WTC11 (cell line): ENCODE results near the gene ABCB6. TPM values are rescaled to one million over a fixed set of nuclear protein-coding genes. Genes with fewer than 3 reads are reported as not detected.

ENCODE experiments used
- ATAC-seq: fragments of 200-7000 bp; cut with Tn5 transposase; 2 replicates; pipeline ENCODE4 v1.10.0; 2021; ENCODE audit warnings: mild to moderate bottlenecking, moderate library complexity
- CTCF ChIA-PET: fragments of 300-600 bp; sonication (Branson Sonifier 250); formaldehyde crosslinking; loops from one replicate; lab custom pipeline; 2021; ENCODE audit warnings: antibody characterized with exemption; lab: Charles Lee
- POLR2A ChIA-PET: fragments of 350-600 bp; sonication (Branson Sonifier 250); formaldehyde crosslinking; loops from one replicate; lab custom pipeline; 2021; ENCODE audit warnings: antibody characterized with exemption; lab: Charles Lee
- DNase-seq: peaks from one replicate; pipeline ENCODE4 v3.0.0; 2021; ENCODE audit warnings: low spot score
- H3K27ac Mint-ChIP-seq: 2 replicates; pipeline ENCODE4 v1.8.0; 2021; ENCODE audit warnings: mixed read lengths
- H3K27me3 Mint-ChIP-seq: 2 replicates; pipeline ENCODE4 v1.8.0; 2021; ENCODE audit warnings: low read depth, mild to moderate bottlenecking, moderate library complexity, mixed read lengths
- H3K36me3 Mint-ChIP-seq: 2 replicates; pipeline ENCODE4 v1.8.0; 2021; ENCODE audit warnings: mixed read lengths
- H3K4me1 Mint-ChIP-seq: 2 replicates; pipeline ENCODE4 v1.8.0; 2022; ENCODE audit warnings: mixed read lengths
- H3K4me3 Mint-ChIP-seq: 2 replicates; pipeline ENCODE4 v1.8.0; 2021; ENCODE audit warnings: mild to moderate bottlenecking, moderate library complexity, mixed read lengths
- H3K9me3 Mint-ChIP-seq: 2 replicates; pipeline ENCODE4 v1.8.0; 2021; ENCODE audit warnings: mixed read lengths
- CBFB ChIP-seq: sonication (generic); formaldehyde crosslinking; IDR thresholded peaks from 2 replicates; pipeline ENCODE4 v1.8.1; 2022; ENCODE audit warnings: mild to moderate bottlenecking, low read depth, missing genetic modification reagents
- CREB1 ChIP-seq: sonication (generic); formaldehyde crosslinking; IDR thresholded peaks from 2 replicates; pipeline ENCODE4 v1.8.0; 2023; ENCODE audit warnings: mild to moderate bottlenecking, missing genetic modification reagents
- ELF4 ChIP-seq: sonication (generic); formaldehyde crosslinking; IDR thresholded peaks from 2 replicates; pipeline ENCODE4 v1.8.1; 2022; ENCODE audit warnings: low read depth, mild to moderate bottlenecking, moderate library complexity, missing genetic modification reagents
- GABPB1 ChIP-seq: sonication (generic); formaldehyde crosslinking; IDR thresholded peaks from 2 replicates; pipeline ENCODE4 v1.8.1; 2023; ENCODE audit warnings: mild to moderate bottlenecking, missing genetic modification reagents
- IRF2 ChIP-seq: sonication (generic); formaldehyde crosslinking; IDR thresholded peaks from 2 replicates; pipeline ENCODE4 v1.8.0; 2022; ENCODE audit warnings: low read depth, missing genetic modification reagents, borderline replicate concordance
- MXD4 ChIP-seq: fragments of 250-450 bp; sonication (Bioruptor Pico); IDR thresholded peaks from 2 replicates; pipeline ENCODE4 v1.8.0; 2021; ENCODE audit warnings: mild to moderate bottlenecking, moderate library complexity, borderline replicate concordance
- OVOL2 ChIP-seq: fragments of 250-450 bp; sonication (Bioruptor Pico); IDR thresholded peaks from 2 replicates; pipeline ENCODE4 v1.9.0; 2021; ENCODE audit warnings: mild to moderate bottlenecking, borderline replicate concordance
- PRRX2 ChIP-seq: fragments of 250-450 bp; sonication (Bioruptor Pico); IDR thresholded peaks from 2 replicates; pipeline ENCODE4 v1.8.0; 2021; ENCODE audit warnings: mild to moderate bottlenecking
- TP53 ChIP-seq: sonication (generic); formaldehyde crosslinking; IDR thresholded peaks from 2 replicates; pipeline ENCODE4 v1.8.1; 2023; ENCODE audit warnings: mild to moderate bottlenecking, missing genetic modification reagents
- ZNF219 ChIP-seq: sonication (generic); formaldehyde crosslinking; IDR thresholded peaks from 2 replicates; pipeline ENCODE4 v1.8.0; 2023; ENCODE audit warnings: missing genetic modification reagents, mild to moderate bottlenecking, borderline replicate concordance
- ZNF232 ChIP-seq: sonication (generic); formaldehyde crosslinking; IDR thresholded peaks from 2 replicates; pipeline ENCODE4 v1.8.0; 2022; ENCODE audit warnings: mild to moderate bottlenecking, missing genetic modification reagents
- ZNF317 ChIP-seq: sonication (generic); formaldehyde crosslinking; IDR thresholded peaks from 2 replicates; pipeline ENCODE4 v1.8.1; 2023; ENCODE audit warnings: low read depth, mild to moderate bottlenecking, moderate library complexity, missing genetic modification reagents, borderline replicate concordance
- total RNA-seq: library from RNA; stranded (reverse); gene quantifications from 3 replicates; pipeline ENCODE4 v1.2.3, GENCODE V29; 2021
- TF ChIP-seq, protein P1 (sequence below): fragments of 250-450 bp; sonication (Bioruptor Pico); IDR thresholded peaks from 2 replicates; pipeline ENCODE4 v1.9.0; 2021; ENCODE audit warnings: mild to moderate bottlenecking, borderline replicate concordance
- TF ChIP-seq, protein P2 (sequence below): sonication (generic); formaldehyde crosslinking; IDR thresholded peaks from 2 replicates; pipeline ENCODE4 v1.8.1; 2023; ENCODE audit warnings: mild to moderate bottlenecking, missing genetic modification reagents
- TF ChIP-seq, protein P3 (sequence below): sonication (generic); formaldehyde crosslinking; IDR thresholded peaks from 2 replicates; pipeline ENCODE4 v1.8.1; 2023; ENCODE audit warnings: mild to moderate bottlenecking, moderate library complexity, missing genetic modification reagents
- TF ChIP-seq, protein P4 (sequence below): fragments of 250-450 bp; sonication (Bioruptor Pico); IDR thresholded peaks from 2 replicates; pipeline ENCODE4 v1.8.0; 2021; ENCODE audit warnings: mild to moderate bottlenecking
- TF ChIP-seq, protein P5 (sequence below): sonication (generic); formaldehyde crosslinking; IDR thresholded peaks from 2 replicates; pipeline ENCODE4 v1.8.0; 2023; ENCODE audit warnings: missing genetic modification reagents, mild to moderate bottlenecking, borderline replicate concordance
- TF ChIP-seq, protein P6 (sequence below): sonication (generic); formaldehyde crosslinking; IDR thresholded peaks from 2 replicates; pipeline ENCODE4 v1.8.1; 2023; ENCODE audit warnings: mild to moderate bottlenecking, missing genetic modification reagents, borderline replicate concordance
- TF ChIP-seq, protein P7 (sequence below): sonication (generic); formaldehyde crosslinking; IDR thresholded peaks from 2 replicates; pipeline ENCODE4 v1.8.0; 2022; ENCODE audit warnings: mild to moderate bottlenecking, missing genetic modification reagents

Gene ABCB6
- total RNA-seq, 1 experiment from 2014 or later: 44.8 TPM

DNA sequence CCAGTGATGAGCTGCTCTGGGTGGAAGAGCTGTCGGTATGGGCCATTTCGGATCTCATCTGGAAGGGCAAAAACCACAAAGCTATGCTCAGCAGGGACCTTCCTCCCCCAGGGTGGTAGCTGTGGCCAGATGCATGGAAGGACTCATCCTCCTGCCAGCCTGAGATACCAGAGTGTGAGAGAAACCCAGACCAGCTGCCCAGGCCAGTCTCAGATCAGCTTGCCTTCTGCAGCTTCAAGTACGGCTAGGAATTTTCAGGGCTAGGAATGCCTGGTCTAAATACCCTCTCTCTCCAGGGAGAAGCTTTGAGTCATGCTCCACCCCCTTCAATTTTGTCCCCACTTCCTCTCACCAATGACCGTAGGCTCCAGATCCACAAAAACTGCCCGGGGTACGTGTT, 32.9 kb upstream of the ABCB6 start:
- TF ChIP-seq TP53 (CRISPR knock-in tag) (no peak), CREB1 (CRISPR knock-in tag) (no peak), PRRX2 (CRISPR knock-in tag) (no peak), GABPB1 (CRISPR knock-in tag) (no peak), CBFB (CRISPR knock-in tag) (no peak), MXD4 (CRISPR knock-in tag) (no peak), ZNF232 (CRISPR knock-in tag) (no peak), IRF2 (CRISPR knock-in tag) (no peak), ZNF317 (no peak), ZNF219 (CRISPR knock-in tag) (no peak), OVOL2 (CRISPR knock-in tag) (no peak), ELF4 (CRISPR knock-in tag) (no peak)
- TF ChIP-seq, protein P1, sequence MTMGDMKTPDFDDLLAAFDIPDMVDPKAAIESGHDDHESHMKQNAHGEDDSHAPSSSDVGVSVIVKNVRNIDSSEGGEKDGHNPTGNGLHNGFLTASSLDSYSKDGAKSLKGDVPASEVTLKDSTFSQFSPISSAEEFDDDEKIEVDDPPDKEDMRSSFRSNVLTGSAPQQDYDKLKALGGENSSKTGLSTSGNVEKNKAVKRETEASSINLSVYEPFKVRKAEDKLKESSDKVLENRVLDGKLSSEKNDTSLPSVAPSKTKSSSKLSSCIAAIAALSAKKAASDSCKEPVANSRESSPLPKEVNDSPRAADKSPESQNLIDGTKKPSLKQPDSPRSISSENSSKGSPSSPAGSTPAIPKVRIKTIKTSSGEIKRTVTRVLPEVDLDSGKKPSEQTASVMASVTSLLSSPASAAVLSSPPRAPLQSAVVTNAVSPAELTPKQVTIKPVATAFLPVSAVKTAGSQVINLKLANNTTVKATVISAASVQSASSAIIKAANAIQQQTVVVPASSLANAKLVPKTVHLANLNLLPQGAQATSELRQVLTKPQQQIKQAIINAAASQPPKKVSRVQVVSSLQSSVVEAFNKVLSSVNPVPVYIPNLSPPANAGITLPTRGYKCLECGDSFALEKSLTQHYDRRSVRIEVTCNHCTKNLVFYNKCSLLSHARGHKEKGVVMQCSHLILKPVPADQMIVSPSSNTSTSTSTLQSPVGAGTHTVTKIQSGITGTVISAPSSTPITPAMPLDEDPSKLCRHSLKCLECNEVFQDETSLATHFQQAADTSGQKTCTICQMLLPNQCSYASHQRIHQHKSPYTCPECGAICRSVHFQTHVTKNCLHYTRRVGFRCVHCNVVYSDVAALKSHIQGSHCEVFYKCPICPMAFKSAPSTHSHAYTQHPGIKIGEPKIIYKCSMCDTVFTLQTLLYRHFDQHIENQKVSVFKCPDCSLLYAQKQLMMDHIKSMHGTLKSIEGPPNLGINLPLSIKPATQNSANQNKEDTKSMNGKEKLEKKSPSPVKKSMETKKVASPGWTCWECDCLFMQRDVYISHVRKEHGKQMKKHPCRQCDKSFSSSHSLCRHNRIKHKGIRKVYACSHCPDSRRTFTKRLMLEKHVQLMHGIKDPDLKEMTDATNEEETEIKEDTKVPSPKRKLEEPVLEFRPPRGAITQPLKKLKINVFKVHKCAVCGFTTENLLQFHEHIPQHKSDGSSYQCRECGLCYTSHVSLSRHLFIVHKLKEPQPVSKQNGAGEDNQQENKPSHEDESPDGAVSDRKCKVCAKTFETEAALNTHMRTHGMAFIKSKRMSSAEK (CRISPR knock-in tag): no peak
- TF ChIP-seq, protein P2, sequence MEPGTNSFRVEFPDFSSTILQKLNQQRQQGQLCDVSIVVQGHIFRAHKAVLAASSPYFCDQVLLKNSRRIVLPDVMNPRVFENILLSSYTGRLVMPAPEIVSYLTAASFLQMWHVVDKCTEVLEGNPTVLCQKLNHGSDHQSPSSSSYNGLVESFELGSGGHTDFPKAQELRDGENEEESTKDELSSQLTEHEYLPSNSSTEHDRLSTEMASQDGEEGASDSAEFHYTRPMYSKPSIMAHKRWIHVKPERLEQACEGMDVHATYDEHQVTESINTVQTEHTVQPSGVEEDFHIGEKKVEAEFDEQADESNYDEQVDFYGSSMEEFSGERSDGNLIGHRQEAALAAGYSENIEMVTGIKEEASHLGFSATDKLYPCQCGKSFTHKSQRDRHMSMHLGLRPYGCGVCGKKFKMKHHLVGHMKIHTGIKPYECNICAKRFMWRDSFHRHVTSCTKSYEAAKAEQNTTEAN: no peak
- TF ChIP-seq, protein P3, sequence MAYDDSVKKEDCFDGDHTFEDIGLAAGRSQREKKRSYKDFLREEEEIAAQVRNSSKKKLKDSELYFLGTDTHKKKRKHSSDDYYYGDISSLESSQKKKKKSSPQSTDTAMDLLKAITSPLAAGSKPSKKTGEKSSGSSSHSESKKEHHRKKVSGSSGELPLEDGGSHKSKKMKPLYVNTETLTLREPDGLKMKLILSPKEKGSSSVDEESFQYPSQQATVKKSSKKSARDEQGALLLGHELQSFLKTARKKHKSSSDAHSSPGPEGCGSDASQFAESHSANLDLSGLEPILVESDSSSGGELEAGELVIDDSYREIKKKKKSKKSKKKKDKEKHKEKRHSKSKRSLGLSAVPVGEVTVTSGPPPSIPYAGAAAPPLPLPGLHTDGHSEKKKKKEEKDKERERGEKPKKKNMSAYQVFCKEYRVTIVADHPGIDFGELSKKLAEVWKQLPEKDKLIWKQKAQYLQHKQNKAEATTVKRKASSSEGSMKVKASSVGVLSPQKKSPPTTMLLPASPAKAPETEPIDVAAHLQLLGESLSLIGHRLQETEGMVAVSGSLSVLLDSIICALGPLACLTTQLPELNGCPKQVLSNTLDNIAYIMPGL (CRISPR knock-in tag): no peak
- TF ChIP-seq, protein P4, sequence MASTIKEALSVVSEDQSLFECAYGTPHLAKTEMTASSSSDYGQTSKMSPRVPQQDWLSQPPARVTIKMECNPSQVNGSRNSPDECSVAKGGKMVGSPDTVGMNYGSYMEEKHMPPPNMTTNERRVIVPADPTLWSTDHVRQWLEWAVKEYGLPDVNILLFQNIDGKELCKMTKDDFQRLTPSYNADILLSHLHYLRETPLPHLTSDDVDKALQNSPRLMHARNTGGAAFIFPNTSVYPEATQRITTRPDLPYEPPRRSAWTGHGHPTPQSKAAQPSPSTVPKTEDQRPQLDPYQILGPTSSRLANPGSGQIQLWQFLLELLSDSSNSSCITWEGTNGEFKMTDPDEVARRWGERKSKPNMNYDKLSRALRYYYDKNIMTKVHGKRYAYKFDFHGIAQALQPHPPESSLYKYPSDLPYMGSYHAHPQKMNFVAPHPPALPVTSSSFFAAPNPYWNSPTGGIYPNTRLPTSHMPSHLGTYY (CRISPR knock-in tag): no peak
- TF ChIP-seq, protein P5, sequence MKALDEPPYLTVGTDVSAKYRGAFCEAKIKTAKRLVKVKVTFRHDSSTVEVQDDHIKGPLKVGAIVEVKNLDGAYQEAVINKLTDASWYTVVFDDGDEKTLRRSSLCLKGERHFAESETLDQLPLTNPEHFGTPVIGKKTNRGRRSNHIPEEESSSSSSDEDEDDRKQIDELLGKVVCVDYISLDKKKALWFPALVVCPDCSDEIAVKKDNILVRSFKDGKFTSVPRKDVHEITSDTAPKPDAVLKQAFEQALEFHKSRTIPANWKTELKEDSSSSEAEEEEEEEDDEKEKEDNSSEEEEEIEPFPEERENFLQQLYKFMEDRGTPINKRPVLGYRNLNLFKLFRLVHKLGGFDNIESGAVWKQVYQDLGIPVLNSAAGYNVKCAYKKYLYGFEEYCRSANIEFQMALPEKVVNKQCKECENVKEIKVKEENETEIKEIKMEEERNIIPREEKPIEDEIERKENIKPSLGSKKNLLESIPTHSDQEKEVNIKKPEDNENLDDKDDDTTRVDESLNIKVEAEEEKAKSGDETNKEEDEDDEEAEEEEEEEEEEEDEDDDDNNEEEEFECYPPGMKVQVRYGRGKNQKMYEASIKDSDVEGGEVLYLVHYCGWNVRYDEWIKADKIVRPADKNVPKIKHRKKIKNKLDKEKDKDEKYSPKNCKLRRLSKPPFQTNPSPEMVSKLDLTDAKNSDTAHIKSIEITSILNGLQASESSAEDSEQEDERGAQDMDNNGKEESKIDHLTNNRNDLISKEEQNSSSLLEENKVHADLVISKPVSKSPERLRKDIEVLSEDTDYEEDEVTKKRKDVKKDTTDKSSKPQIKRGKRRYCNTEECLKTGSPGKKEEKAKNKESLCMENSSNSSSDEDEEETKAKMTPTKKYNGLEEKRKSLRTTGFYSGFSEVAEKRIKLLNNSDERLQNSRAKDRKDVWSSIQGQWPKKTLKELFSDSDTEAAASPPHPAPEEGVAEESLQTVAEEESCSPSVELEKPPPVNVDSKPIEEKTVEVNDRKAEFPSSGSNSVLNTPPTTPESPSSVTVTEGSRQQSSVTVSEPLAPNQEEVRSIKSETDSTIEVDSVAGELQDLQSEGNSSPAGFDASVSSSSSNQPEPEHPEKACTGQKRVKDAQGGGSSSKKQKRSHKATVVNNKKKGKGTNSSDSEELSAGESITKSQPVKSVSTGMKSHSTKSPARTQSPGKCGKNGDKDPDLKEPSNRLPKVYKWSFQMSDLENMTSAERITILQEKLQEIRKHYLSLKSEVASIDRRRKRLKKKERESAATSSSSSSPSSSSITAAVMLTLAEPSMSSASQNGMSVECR (CRISPR knock-in tag): no peak
- TF ChIP-seq, protein P6, sequence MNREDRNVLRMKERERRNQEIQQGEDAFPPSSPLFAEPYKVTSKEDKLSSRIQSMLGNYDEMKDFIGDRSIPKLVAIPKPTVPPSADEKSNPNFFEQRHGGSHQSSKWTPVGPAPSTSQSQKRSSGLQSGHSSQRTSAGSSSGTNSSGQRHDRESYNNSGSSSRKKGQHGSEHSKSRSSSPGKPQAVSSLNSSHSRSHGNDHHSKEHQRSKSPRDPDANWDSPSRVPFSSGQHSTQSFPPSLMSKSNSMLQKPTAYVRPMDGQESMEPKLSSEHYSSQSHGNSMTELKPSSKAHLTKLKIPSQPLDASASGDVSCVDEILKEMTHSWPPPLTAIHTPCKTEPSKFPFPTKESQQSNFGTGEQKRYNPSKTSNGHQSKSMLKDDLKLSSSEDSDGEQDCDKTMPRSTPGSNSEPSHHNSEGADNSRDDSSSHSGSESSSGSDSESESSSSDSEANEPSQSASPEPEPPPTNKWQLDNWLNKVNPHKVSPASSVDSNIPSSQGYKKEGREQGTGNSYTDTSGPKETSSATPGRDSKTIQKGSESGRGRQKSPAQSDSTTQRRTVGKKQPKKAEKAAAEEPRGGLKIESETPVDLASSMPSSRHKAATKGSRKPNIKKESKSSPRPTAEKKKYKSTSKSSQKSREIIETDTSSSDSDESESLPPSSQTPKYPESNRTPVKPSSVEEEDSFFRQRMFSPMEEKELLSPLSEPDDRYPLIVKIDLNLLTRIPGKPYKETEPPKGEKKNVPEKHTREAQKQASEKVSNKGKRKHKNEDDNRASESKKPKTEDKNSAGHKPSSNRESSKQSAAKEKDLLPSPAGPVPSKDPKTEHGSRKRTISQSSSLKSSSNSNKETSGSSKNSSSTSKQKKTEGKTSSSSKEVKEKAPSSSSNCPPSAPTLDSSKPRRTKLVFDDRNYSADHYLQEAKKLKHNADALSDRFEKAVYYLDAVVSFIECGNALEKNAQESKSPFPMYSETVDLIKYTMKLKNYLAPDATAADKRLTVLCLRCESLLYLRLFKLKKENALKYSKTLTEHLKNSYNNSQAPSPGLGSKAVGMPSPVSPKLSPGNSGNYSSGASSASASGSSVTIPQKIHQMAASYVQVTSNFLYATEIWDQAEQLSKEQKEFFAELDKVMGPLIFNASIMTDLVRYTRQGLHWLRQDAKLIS (CRISPR knock-in tag): no peak
- TF ChIP-seq, protein P7, sequence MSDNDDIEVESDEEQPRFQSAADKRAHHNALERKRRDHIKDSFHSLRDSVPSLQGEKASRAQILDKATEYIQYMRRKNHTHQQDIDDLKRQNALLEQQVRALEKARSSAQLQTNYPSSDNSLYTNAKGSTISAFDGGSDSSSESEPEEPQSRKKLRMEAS (CRISPR knock-in tag): no peak
- ChIA-PET CTCF (interaction anchor here (0.8 to 4.7 kb wide), 4 partner anchors 27 to 80 kb away, joined by 3 to 33 read pairs (median 5); partner anchors contain the start of genes ABCB6 and DNAJB2), POLR2A (interaction anchor here (1.4 to 2.0 kb wide), 3 partner anchors 43 to 75 kb away, joined by 3 to 9 read pairs (median 7); partner anchors contain the start of genes CNPPD1 and ZFAND2B)
- no peak for DNase-seq
- Mint-ChIP-seq H3K9me3 (no peaks in the 10 kb centered on the region), H3K27ac (no peak overlapping the region), H3K4me1 (peaks cover 25% of the 10 kb centered on the region), H3K36me3 (peaks cover 19% of the 10 kb centered on the region; the same call in 1 of the 2 replicates), H3K27me3 (peaks cover 53% of the 10 kb centered on the region), H3K4me3 (peak overlapping the region; percentile 79; the same call in 1 of the 2 replicates)
- ATAC-seq: no peak
